ENCODE data around the gene KIF26B.

The KIF26B gene

GRCh38 chr1:245686446-245687030 lies 531.8 kb downstream of the KIF26B start:
- Histone ChIP-seq H3F3A (ENCODE audit: insufficient read depth, low read length) (no peaks in the 10 kb centered on the region), H3K27ac (ENCODE audit: low read length) (no peak overlapping the region), H3K9ac (ENCODE audit: low read length) (no peak overlapping the region), H3K27me3 (replicated peaks; ENCODE audit: insufficient read depth, low read length) (no peaks in the 10 kb centered on the region), H3K36me3 (replicated peaks; ENCODE audit: insufficient read depth, low read length) (no peaks in the 10 kb centered on the region), H3K4me3 (ENCODE audit: low read length) (no peak overlapping the region), H3K9me2 (replicated peaks; ENCODE audit: insufficient read depth, low read length) (no peaks in the 10 kb centered on the region), H3K79me2 (ENCODE audit: low read length) (no peaks in the 10 kb centered on the region), H3K9me3 (replicated peaks; ENCODE audit: insufficient read depth, low read length) (no peaks in the 10 kb centered on the region), H4K20me1 (ENCODE audit: insufficient read depth, low read length) (no peaks in the 10 kb centered on the region), H2AFZ (ENCODE audit: low read length) (no peak overlapping the region), H3K4me2 (ENCODE audit: low read depth, low read length) (no peak overlapping the region), H3K4me1 (ENCODE audit: low read length) (no peaks in the 10 kb centered on the region)
- DNase-seq = no peak
- TF ChIP-seq EZH2 (optimal IDR thresholded peaks at IDR 0.05; ENCODE audit: low read depth, low read length) (no peak), EZH2phosphoT487 (IDR thresholded peaks at IDR 0.05; ENCODE audit: low read length) (no peak), CTCF (IDR thresholded peaks at IDR 0.05; ENCODE audit: low read length) (no peak)

- no peak overlapping the region for H3K4me2 ChIP-seq (ENCODE audit: low read depth, low read length)
- no peaks in the 10 kb centered on the region for H3K36me3 ChIP-seq (replicated peaks; ENCODE audit: insufficient read depth, low read length)
- no peaks in the 10 kb centered on the region for H3K4me1 ChIP-seq (ENCODE audit: low read length)
- no peak overlapping the region for H3K9ac ChIP-seq (ENCODE audit: low read length)
- H3K27me3 ChIP-seq (replicated peaks; ENCODE audit: insufficient read depth, low read length) = no peaks in the 10 kb centered on the region
- H3K4me3 ChIP-seq (ENCODE audit: low read length) = no peak overlapping the region
- no peaks in the 10 kb centered on the region for H3K9me2 ChIP-seq (replicated peaks; ENCODE audit: insufficient read depth, low read length)
- H3F3A ChIP-seq (ENCODE audit: insufficient read depth, low read length) = no peaks in the 10 kb centered on the region
- H3K79me2 ChIP-seq (ENCODE audit: low read length) = no peaks in the 10 kb centered on the region
- no peak overlapping the region for H3K27ac ChIP-seq (ENCODE audit: low read length)
- no peak overlapping the region for H2AFZ ChIP-seq (ENCODE audit: low read length)
- no peaks in the 10 kb centered on the region for H4K20me1 ChIP-seq (ENCODE audit: insufficient read depth, low read length)
- DNase-seq = no peak
- no peaks in the 10 kb centered on the region for H3K9me3 ChIP-seq (replicated peaks; ENCODE audit: insufficient read depth, low read length)
- TF ChIP-seq EZH2phosphoT487 (IDR thresholded peaks at IDR 0.05; ENCODE audit: low read length) (no peak), EZH2 (optimal IDR thresholded peaks at IDR 0.05; ENCODE audit: low read depth, low read length) (no peak), CTCF (IDR thresholded peaks at IDR 0.05; ENCODE audit: low read length) (no peak)
Measured at GRCh38 chr1:245687152-245687635, 532.4 kb downstream of the KIF26B start.

GRCh38 chr1:245687636-245688535 lies 533.1 kb downstream of the KIF26B start:
- no peaks in the 10 kb centered on the region for H3K4me1 ChIP-seq (ENCODE audit: low read length)
- no peak overlapping the region for H3K9ac ChIP-seq (ENCODE audit: low read length)
- H3K4me2 ChIP-seq (ENCODE audit: low read depth, low read length) = no peak overlapping the region
- no peaks in the 10 kb centered on the region for H3F3A ChIP-seq (ENCODE audit: insufficient read depth, low read length)
- no peaks in the 10 kb centered on the region for H3K9me2 ChIP-seq (replicated peaks; ENCODE audit: insufficient read depth, low read length)
- H4K20me1 ChIP-seq (ENCODE audit: insufficient read depth, low read length) = no peaks in the 10 kb centered on the region
- no peaks in the 10 kb centered on the region for H3K36me3 ChIP-seq (replicated peaks; ENCODE audit: insufficient read depth, low read length)
- no peak overlapping the region for H2AFZ ChIP-seq (ENCODE audit: low read length)
- no peaks in the 10 kb centered on the region for H3K9me3 ChIP-seq (replicated peaks; ENCODE audit: insufficient read depth, low read length)
- no peak for DNase-seq
- H3K27ac ChIP-seq (ENCODE audit: low read length) = no peak overlapping the region
- TF ChIP-seq EZH2phosphoT487 (IDR thresholded peaks at IDR 0.05; ENCODE audit: low read length) (no peak), CTCF (IDR thresholded peaks at IDR 0.05; ENCODE audit: low read length) (no peak), EZH2 (optimal IDR thresholded peaks at IDR 0.05; ENCODE audit: low read depth, low read length) (no peak)
- H3K79me2 ChIP-seq (ENCODE audit: low read length) = no peaks in the 10 kb centered on the region
- H3K27me3 ChIP-seq (replicated peaks; ENCODE audit: insufficient read depth, low read length) = no peaks in the 10 kb centered on the region
- no peak overlapping the region for H3K4me3 ChIP-seq (ENCODE audit: low read length)

All from MM.1S (cell line).